Raji (cell line): ENCODE results near the gene ZDHHC14.

Experiments used
- POLR2A ChIP-seq: IDR thresholded peaks from 2 replicates; pipeline ENCODE4 v1.6.1; 2011; ENCODE audit warnings: low read depth, low read length, control low read depth; ENCODE audit not compliant: insufficient read depth

The ZDHHC14 gene

DNA sequence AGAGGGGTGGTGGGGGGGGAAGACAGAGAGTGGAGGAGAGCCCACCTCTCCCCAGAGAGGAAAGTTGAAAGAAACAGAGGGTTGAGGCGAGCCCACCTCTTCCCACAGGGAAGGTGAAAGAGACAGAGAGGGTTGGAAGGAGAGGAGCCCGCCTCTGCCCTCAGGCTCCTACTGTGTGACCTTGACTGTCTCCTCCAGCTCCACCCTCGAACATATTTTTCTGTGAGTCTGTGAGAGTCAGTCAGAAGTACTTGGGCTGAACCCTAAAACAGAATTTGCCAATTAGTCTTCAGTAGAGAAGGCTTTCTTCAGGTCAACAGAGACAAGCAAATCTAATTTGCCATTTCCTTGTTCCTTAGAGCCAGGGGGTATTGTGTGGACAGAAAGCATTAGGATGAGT lies 288.3 kb downstream of the ZDHHC14 start:
- no peak for TF ChIP-seq POLR2A

DNA sequence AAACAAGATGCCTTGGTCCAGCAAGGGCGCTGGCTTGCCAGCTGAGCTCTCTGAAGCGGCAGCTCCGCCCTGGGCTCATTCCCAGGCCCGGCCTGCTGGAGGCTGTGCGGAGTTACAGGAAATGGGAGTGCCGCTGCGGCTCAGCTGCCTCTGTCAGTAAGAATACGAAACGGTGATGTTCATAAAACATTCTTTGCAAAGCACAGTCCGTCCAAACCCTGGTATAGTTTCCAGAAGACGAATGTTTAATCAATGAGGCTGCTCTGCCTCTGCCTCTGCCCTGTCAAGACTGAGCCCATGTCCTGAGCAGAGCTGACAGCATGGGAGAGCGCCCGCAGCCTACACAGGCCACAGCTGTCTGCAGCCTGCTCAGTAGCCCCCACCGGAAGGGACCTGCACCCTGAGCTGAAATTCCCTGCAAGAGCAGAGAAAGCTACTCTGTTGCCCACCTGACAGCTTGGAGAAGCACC lies 288.8 kb downstream of the ZDHHC14 start:
- TF ChIP-seq POLR2A: no peak

GRCh38 chr6:157670466-157671186 lies 289.6 kb downstream of the ZDHHC14 start:
- TF ChIP-seq POLR2A: no peak

DNA sequence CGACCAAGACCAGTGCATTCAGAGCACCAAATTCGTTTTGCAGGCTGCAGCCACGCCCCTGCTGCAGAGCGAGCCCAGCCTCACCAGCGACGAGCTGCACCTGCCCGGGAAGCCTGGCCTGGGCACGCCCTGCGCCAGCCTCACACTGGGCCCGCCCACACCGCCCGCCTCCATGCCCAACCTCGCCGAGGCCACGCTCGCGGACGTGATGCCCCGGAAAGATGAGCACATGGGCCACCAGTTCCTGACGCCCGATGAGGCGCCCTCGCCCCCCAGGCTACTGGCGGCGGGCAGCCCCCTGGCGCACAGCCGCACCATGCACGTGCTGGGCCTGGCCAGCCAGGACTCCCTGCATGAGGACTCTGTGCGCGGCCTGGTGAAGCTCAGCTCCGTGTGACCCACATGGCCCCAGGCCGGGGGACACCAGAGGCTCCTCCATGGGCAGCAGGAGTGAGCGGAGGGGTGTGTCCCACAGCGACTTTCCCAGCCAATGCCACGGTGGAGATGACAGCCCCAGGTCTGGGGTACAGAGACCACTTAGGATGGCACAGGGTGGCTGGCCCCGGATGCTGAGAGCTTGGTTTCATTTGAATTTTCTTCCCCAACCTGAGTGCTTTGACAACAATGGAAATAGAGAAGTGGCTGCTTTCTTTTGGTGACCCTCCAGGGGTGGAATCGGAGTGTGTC lies 291.9 kb downstream of the ZDHHC14 start:
- TF ChIP-seq POLR2A: no peak

DNA sequence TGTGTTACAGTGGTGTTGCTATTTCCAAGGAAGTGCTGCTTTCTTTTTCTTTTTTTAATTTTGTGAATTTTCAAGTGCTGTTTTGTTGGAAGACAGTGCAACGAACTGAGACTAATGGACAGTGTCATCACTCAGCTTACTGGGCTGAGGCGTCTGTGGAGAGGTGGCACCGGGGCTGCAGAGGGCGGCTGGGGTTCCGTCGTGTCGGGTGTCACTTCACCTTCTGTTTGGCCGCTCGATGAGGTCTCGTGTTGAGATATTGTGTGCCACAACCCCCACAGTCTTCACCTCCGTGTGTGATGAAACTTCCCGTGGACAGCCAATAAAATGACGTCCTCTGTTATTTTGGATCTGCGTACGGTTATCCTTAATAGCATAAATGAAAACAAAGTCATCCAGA lies 292.6 kb downstream of the ZDHHC14 start:
- no peak for TF ChIP-seq POLR2A

DNA sequence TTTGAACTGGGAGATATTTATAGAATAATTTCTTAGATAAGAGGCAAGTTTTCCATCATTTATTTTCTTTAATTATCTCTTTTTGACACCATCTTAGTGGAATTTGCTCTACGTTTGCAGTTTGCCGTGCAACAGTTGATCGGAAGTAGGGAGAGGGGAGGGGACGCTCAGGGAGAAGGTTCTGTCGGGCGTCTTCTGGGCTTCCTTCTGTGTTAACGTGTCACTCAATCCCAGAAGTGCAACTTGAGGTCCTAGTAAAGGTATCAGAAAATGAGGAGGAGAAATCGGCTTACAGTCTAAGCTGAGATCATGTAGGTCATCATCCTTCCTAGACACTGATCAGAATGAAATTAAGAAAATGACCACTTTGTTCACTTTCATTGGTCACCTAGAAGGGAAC lies 293.1 kb downstream of the ZDHHC14 start:
- no peak for TF ChIP-seq POLR2A

DNA sequence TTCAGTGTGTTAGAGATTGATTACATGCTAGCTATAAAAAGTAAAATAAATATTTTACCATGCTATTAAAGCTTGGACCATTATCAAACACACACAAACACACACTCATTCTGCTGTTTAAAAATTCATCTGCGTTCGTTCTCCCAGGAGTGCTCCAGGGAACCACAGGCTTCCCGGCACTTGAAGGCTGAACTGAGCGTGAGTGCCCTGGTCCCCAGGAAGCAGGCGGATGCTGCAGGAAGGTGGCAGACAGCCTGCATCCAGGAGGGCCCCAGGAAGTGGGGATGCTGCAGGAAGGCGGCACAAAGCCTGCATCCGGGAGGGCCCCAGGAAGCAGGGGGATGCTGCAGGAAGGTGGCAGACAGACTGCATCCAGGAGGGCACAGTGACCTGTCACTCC lies 294.8 kb downstream of the ZDHHC14 start:
- TF ChIP-seq POLR2A: no peak

DNA sequence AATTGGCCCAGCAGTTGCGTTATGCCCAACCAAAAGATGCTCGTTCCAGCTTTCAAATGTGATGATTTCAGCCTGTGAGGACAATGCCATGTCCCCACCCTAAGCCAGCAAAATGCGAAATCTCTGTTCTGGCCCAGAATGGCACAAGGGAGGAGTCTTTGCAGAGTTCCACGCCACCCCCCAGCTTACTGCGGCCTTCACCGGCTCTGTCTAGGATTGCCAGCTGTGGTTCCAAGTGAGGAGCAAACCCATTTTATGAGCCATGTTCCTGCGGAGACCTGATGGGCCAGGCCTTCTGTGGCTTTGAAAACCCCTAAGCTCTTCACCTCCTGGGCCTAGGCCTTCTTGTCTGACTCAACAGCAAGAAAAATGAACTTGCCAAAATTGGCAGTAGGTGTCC lies 295.3 kb downstream of the ZDHHC14 start:
- no peak for TF ChIP-seq POLR2A

DNA sequence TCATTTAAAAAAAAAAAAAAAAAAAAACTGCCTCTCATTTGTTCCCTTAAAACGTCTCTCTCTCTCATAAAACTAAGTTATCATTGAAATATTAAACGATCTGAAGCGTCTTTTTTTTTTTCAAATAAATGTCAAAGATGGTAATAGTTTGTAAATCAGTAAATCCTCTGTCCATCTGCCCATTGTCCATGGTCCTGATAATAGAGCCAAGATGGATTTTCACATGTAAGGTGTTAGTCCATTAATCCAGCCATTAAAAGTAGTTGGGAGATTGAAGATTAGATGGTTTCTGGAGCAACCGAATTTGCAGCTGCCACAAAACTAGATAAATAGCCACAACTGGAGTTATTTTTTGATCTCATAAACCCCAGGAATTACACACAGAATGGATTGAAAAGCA lies 296.2 kb downstream of the ZDHHC14 start:
- TF ChIP-seq POLR2A: no peak

GRCh38 chr6:157679605-157680580 lies 298.9 kb downstream of the ZDHHC14 start:
- no peak for TF ChIP-seq POLR2A

GRCh38 chr6:157681041-157681650 lies 300.2 kb downstream of the ZDHHC14 start:
- TF ChIP-seq POLR2A: no peak

GRCh38 chr6:157682856-157683481 lies 302.0 kb downstream of the ZDHHC14 start:
- TF ChIP-seq POLR2A: no peak

- TF ChIP-seq POLR2A: no peak
Measured at GRCh38 chr6:157683707-157684106, 302.7 kb downstream of the ZDHHC14 start.

- no peak for TF ChIP-seq POLR2A
Measured at GRCh38 chr6:157684620-157685299, 303.8 kb downstream of the ZDHHC14 start.
